HL-60/S4 (cell line): ENCODE data around the gene CAP2.
"Not testable (repeated sequence)": the region's sequence is repeated elsewhere in the genome, so short reads cannot be mapped to it uniquely, and the experiment has no call there.

Experiments
- in situ Hi-C: fragments of 300-500 bp; cut with MboI; formaldehyde crosslinking; loops from 2 replicates; pipeline ENCODE4 v1.14.3; 2022; ENCODE audit warnings: low sequenced_read_pairs

Gene CAP2

GRCh38 chr6:17395112-17395511 lies 1.7 kb downstream of the CAP2 start:
- in situ Hi-C loops: no loop called here

- in situ Hi-C loops: no loop called here
Observed at GRCh38 chr6:17396256-17396655, 2.9 kb downstream of the CAP2 start.

GRCh38 chr6:17397764-17398194 lies 4.4 kb downstream of the CAP2 start:
- in situ Hi-C loops: no loop called here

- in situ Hi-C loops: not testable (repeated sequence)
Observed at GRCh38 chr6:17405181-17405943, 12.0 kb downstream of the CAP2 start.

- in situ Hi-C loops: no loop called here
Observed at GRCh38 chr6:17405944-17406245, 12.5 kb downstream of the CAP2 start.

- in situ Hi-C loops: no loop called here
Observed at GRCh38 chr6:17408081-17408480, 14.7 kb downstream of the CAP2 start.

- in situ Hi-C loops: no loop called here
Observed at GRCh38 chr6:17410281-17410680, 16.9 kb downstream of the CAP2 start.

GRCh38 chr6:17413313-17413750 lies 19.9 kb downstream of the CAP2 start:
- in situ Hi-C loops: no loop called here

- in situ Hi-C loops: not testable (repeated sequence)
Observed at GRCh38 chr6:17414395-17414794, 21.0 kb downstream of the CAP2 start.

- in situ Hi-C loops: no loop called here
Observed at GRCh38 chr6:17415321-17415720, 21.9 kb downstream of the CAP2 start.

- in situ Hi-C loops: no loop called here
Observed at GRCh38 chr6:17416806-17417205, 23.4 kb downstream of the CAP2 start.

GRCh38 chr6:17417817-17418216 lies 24.4 kb downstream of the CAP2 start:
- in situ Hi-C loops: no loop called here

- in situ Hi-C loops: no loop called here
Observed at GRCh38 chr6:17418281-17419188, 25.1 kb downstream of the CAP2 start.

- in situ Hi-C loops: no loop called here
Observed at GRCh38 chr6:17419189-17419575, 25.8 kb downstream of the CAP2 start.

- in situ Hi-C loops: no loop called here
Observed at GRCh38 chr6:17420368-17420767, 27.0 kb downstream of the CAP2 start.

GRCh38 chr6:17421406-17421805 lies 28.0 kb downstream of the CAP2 start:
- in situ Hi-C loops: no loop called here

GRCh38 chr6:17423026-17423425 lies 29.6 kb downstream of the CAP2 start:
- in situ Hi-C loops: no loop called here

- in situ Hi-C loops: no loop called here
Observed at GRCh38 chr6:17427062-17427461, 33.7 kb downstream of the CAP2 start.

GRCh38 chr6:17427617-17428016 lies 34.2 kb downstream of the CAP2 start:
- in situ Hi-C loops: no loop called here

- in situ Hi-C loops: not testable (repeated sequence)
Observed at GRCh38 chr6:17428595-17429120, 35.3 kb downstream of the CAP2 start.

- in situ Hi-C loops: no loop called here
Observed at GRCh38 chr6:17429383-17430061, 36.1 kb downstream of the CAP2 start.
